Skin of body (tissue), 2 donors: ENCODE results near the gene POLR1E. TPM values are rescaled to one million over a fixed set of nuclear protein-coding genes. Genes with fewer than 3 reads are reported as not detected.
"Not testable (repeated sequence)": the region's sequence is repeated elsewhere in the genome, so short reads cannot be mapped to it uniquely, and the experiment has no call there.

Experiments used
- DNase-seq: peaks from one replicate; lab custom pipeline; 2025; lab: John Stamatoyannopoulos, UW
- total RNA-seq: library from RNA; depleted of rRNA; stranded (reverse); fragments of >200 nt; gene quantifications from one replicate; pipeline ENCODE4 v1.2.3, GENCODE V29; 2014

The POLR1E gene
- total RNA-seq, 1 donor from 2014 or later, result 28.8 TPM

DNA sequence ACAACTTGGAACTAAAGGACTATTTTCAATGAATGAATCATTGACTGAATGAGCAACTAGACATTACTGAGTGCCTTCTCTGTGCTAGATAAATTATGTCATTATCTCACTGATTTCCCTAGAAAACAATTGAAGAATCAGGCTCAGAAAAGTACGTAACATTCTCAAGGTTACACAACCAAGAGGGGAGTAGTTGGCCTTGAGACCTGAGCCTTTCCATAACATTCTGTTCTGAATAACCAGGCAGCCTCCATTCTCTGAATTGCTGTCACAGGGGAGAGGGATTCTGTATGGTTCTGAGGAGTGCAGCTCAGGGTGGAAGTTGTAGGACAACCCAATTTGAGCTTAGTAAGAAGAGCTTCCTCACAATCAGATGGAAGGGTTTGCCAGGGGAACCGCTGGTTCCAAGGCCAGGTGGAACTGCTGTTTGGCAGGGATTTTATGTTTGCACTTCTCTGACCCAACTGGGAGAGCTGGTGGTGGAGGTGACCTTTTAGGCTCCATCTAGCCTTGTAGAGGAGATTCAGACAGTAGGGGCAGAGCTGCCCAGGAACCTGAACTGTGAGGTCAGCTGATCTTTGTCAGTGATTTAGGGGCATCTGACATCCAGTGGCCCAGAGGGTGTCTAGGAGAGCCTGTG is 16.3 kb downstream of the POLR1E start:
- no peak for DNase-seq

DNA sequence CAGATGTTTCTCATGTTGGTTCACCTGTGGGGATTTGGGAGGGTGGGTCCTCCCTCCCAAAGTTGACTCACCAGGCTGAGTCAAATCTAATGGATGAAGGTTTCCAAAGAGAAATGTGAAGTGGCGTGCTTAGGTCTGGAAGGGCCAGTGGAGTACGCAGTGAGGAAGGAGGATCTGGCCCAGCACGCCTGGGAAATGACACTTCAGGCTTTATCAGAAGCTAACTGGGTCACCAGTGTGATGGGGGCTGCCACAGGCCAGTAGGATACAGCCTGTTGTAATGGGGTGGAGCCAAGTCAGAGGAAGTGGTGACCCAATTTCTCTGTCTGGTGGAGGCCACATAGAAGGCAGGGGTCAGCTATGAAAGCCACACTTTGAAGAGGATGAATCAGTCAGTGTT is 18.0 kb downstream of the POLR1E start:
- no peak for DNase-seq

DNA sequence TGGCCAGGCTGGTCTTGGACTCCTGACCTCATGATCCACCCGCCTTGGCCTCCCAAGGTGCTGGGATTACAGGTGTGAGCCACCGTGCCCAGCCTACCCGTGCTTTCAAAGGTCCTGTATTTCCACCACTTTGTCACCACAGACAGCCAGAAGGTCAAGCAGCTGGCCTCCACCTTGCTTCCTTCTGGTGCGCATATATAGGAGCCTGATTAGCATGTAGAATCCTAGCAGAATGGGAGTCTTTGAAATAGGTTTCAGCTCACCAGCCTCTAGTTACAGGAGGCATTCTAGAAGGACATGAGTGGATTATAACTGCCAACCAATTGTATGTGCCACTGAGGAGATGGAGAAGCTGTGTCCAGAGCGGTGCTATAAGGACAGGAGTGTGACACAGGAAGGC is 18.9 kb downstream of the POLR1E start:
- DNase-seq, result no peak

DNA sequence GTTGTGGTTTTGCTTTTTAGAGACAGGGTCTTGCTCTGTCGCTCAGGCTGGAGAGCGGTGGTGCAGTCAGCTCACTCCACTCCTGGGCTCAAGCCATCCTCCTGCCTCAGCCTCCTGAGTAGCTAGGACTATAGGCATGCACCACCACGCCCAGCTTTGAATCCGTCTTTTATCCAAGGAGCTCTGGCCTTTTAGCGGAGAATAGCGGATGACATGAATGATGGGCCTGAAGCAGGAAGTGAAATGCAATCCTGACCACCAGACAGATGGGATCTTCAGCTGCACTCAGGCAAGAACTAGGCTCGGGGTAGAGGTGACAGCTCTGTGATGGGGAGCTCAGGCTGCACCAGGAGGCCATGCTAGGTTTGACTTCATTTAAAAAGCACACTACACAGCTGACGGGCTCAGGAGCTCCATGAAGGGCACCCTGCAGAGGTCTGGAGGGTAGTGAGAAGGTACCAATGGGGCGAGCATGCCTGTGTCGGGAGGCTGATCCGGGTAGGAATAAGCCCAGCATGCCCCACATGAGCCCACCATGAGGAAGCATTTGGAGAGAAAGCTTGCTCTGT is 21.9 kb downstream of the POLR1E start:
- no peak for DNase-seq

DNA sequence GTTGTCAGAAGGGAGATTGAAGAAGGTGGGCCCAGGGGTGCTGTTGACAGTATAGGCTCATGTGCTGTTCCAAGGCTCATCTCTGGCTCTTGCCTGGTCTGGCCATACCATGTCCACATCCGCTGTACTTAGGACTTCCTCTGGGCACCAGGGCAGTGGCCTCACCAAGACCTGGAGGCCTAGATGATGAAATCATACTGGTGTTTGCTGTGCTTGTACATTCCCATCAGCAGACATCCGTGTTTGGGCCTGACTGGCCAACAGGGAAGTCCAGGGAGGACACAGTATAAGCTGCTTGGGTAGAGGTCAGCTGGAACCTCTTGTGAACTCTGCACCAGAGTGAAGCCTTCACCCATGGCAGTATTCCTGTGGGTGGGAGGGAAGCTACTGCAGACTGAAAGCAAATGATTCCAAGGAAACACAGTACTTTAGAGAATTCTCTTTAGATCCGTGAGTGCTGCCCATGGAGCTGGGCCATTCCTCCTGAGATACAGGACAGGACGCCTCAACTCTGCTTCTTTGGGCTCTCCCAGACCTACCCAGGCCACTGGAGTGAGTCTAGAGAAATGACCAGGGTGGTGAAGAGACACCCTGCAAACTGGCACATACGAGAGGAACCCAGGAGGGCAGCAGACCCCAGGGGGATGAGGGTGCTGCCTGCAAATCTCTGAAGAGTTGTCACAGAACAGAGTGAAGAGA is 22.5 kb downstream of the POLR1E start:
- no peak for DNase-seq

DNA sequence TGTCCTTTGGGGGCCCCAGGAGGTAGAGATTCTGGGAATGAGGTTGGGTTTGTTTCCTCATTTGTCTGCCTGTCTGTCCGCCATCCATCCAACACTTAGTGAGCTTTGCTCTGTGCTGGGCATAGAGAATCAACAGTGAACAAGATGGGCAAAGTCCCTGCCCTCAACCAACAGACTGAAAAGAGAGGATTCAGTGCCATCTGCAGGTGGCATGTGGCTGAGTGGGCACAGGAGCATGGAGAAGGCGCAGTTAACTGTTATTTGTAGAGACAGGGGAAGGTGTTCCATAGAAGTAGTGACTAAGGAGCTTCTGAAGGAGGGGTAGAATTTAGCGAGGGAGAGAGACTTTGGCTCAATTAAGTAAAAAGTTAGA is 23.1 kb downstream of the POLR1E start:
- no peak for DNase-seq

DNA sequence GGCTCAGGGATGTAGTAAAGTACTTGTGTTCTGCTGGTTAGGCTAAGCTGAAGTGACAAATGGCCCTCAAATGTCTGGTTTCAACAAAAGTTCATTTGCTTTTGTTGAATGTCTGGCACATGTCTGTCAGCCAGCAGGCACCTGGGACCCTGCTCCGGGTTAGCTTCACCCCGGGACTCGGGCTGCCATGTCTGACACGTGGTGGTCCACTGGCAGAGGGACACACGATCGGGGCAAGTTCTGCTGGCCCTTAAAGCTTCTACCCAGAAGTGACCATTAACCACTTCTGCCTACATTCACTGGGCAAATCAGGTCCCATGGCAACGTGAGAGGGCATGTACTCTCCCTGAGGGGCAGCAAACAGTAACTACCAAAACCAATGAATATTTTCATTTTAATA is 23.8 kb downstream of the POLR1E start:
- no peak for DNase-seq

DNA sequence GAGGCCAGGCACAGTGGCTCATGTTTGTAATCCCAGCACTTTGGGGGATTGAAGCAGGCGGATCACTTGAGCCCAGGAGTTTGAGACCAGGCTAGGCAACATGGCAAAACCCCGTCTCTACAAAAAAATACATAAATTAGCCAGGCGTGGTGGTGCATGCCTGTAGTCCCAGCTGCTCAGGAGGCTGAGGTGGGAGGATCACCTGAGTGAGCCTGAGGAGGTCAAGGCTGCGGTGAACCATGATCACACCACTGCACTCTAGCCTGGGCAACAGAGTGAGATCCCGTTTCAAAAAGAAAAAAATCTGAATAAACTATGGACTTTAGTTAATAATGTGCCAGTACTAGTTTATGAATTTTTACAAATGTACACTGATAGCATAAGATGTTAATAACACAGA is 24.3 kb downstream of the POLR1E start:
- not testable (repeated sequence) for DNase-seq

DNA sequence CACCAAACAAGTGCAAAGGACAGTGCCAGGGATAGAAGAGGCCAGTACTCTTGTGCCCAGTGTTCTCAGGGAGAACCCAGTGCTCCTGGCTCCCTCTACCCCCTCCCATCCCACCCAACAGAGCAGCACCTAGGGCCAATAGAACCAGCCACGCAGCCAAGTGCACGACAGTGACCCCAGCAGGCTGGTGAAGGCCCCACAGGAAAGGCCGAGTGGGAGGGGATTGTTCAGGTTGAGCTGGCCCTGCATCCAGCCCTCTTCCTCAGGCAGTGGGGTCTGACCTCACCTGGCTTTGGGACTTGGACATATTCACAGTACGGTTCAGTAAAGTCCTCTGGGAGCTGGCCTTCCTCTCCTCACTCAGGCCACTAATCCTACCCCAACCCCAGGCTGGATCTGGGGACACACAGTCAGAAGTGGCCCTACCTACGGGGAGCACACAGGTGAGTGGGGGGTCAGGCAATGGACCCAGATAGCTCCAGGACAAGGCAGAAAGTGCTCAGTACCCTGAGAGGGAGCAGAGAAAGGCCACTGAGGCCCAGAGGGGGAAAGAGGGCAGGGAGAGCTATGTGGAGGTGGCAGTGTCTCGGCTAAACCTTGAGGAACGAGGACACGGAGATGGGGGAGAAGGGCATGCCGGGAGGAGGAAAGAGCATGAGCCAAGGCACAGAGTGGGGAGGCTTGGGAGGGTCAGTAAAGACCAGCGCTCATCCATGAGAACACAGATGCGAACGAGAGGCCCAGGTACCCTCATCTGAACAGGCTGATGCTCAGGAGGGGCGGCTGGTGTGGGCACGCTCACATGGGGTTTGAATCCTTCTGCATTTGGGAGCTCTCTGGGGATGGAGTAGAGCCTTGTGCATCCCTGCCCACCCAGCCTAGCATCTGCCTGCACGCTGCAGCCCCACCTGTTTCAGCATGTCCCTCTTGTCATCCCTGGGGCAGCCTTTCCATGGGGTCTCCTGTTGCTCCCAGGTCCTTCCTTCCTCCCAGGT is 25.6 kb downstream of the POLR1E start:
- no peak for DNase-seq

DNA sequence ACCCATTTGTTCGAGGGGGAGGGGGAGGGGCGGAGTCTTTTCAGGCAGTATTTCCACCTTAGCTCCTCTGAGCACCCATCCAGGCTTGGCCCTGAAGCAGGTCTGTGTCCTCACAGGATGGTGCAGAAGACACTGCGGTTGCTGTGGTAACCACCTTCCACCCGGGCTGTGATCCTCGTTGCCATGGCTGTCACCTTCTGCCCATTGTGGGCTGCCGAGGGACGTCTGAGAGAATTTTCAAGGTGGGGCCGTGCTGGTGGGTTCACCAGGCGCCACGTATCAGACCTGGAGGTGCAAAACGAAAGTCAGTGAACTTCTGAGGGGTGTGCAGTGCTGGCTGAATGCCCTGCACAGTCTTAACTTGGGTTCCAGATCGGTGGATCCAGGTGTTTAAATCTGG is 26.7 kb downstream of the POLR1E start:
- DNase-seq, result no peak

DNA sequence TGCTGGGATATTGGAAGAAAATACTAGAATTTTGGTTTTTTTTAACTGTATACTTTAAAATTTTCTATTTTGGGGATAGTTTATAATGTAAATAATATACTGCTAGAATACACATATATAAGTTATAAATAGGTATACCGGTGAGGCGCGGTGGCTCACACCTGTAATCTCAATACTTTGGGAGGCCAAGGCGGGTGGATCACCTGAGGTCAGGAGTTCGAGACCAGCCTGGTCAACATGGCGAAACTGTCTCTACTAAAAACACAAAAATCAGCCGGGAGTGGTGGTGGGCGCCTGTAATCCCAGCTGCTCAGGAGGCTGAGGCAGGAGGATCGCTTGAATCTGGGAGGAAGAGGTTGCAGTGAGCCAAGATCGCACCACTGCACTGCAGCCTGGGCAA is 28.7 kb downstream of the POLR1E start:
- DNase-seq, result not testable (repeated sequence)

DNA sequence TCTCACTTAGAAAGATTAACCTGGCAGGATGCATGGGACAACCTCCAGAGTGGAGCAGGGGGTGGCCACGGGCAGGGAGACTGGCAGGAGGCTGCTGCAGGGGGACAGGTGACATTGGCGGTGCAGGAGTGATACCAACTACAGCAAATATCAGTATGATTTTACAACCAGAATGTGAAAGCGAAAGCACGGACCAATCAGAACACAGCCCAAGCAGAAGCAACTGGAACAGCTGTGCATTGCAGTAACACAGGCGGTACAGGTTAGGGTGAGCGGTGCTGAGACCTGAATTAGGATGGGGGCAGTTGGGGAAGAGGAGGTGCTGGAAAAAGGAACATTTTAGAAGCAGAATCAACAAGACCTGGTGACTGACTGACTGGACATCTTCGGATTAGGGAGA is 29.3 kb downstream of the POLR1E start:
- DNase-seq, result no peak

DNA sequence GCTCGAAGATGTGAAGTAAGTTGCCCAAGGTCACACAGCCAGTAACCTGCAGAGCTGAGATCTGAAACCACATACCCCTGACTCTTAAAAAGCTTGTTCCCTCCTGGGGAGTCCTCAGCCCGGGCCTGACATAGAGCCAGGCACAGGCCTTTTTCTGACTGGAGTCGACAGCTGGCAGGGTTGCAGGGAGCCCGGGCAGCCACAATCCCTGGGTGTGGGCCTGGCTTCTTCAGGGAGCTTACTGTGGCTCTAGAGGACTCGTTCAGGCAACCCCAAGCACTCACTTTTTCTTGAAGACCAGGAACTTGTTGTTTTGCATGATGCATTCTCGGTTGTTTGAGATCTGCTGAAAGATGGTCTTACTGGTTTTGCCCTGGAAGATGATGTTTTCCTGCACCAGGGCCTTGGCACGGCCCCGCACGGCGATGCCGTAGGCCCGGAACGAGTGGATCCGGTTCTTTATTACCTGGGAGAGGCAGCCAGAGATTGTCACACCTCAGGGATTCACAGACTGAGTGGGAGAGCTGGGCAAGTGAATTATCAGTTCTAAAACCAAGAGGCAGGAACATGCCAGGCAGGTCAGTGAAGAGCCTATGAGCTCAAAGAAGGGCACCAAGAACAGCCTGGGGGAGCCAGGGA is 30.0 kb downstream of the POLR1E start:
- DNase-seq, result no peak

DNA sequence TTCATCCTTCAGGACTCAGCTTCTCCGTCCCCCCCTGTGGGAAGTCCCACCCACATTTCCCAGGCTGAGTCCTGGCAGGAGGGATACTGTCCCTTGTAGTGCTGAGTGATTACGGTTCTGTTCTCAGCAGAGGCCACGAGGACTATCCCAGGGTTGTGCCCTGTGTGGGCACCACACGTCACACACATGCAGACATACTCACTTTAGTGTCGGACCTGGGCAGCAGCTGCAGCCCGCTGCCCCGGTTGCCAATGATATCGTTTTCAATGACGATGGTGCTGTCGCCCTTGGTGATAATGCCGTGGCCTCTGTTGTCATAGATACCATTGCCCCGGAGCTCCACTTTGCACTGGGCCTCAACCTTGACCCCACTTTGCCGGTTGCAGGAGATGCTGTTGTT is 32.2 kb downstream of the POLR1E start:
- DNase-seq, result no peak

DNA sequence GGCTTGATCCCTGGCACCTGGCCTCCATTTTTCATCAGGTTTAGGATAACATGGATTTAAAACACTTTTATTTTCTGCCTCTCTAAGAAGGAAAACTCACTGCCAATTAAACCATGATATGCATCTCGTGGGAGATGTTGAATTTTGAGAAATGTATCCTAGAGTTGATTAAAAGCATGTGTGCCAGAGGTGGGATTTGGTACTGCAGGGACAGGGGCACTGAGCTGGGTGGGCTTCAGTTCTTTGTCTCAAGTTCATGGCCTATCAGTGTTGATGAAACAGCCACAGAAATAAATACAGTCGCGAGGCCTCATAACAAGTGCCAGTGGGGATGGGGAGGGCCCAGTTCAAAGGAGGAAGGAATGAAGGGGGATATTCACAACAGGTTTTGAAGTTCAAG is 34.9 kb downstream of the POLR1E start:
- DNase-seq, result no peak

DNA sequence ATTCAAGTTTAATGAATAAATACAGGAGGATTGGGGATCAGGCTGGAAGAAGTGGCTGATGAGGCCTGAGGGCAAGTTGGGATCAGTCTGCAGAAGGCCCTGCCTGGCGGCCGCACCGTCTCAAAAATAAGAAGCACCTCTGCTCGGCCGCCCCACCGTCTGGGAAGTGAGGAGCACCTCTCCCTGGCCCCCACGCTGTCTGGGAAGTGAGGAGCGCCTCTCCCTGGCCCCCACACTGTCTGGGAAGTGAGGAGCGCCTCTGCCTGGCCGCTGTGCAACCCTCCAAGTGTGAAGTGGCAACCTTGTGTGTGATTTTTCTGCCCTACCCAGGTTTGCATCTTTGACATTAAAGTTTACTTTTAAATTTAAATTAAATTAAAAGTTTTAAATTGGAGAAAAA is 35.4 kb downstream of the POLR1E start:
- DNase-seq, result no peak

DNA sequence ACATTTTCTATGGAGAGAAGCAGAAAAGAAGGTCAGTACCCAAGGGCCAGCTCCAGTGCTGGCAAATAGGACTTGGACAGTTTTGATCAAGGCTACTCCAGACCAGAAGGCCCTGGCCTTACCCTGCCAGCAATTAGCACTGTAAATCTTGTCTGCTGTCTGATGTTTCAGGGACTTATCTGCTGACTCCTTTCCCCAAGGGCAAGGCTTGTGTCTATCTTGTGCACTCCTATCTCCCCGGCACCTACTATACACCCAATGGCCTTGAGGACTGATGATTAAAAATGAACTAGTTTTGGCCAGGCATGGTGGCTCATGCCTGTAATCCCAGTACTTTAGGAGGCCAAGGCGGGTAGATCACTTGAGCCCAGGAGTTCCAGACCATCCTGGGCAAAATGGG is 37.2 kb downstream of the POLR1E start:
- DNase-seq, result no peak

DNA sequence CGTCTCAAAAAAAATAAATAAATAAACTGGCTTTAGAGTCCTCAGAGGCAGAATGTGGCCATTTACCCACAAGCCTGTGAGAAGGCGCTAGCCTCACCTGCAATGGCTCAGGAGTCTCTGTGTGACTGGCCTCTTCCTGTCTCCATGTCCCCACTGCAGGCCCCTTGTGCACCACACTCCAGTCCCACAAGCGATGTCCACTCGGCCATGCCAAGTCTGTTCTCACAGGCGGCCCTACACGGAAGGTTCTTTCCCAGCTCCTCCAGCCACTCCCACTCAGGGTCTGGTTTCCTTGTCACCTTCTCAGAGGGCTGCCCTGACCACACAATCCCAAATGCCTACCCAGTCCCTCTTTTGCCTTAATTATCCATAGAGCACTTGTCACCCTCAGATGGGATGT is 38.2 kb downstream of the POLR1E start:
- no peak for DNase-seq

DNA sequence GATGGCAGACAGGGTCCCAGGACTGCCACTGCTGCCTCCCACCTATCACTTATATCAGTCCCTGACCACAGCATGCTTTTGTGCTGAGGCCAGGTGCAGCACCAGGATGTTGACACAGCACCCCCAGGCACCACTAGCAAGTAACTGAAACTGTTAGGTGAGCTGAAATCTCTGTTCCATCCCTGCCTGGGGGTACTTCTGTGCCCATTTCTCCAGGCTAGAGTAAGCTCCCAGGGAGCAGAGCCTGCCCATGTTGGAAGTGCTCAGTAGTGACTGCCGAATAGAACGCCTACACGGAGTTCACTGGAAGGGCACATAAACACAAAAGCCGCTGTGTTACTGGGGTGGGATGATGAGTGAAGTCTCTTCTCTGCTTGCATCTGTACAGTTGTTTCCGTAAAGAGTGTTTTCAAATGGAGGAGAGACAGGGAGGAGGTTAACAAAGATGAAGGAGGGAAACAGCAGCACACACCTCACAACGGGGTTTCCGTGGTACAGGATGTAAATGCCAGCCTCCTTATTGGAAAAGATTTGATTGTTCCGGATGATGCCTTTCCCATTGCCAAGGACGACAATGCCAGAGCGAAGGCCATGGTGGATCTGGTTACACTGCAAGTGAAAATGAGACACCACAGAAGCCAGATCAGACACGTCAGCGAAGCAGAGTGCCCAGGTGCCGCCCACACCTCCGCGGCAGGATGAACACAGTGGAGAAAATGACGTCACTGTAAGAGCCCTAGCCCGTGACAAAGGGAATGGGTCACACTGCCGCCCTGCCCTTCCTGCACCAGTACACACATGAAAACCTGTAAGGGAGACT is 43.1 kb downstream of the POLR1E start:
- DNase-seq, result no peak

DNA sequence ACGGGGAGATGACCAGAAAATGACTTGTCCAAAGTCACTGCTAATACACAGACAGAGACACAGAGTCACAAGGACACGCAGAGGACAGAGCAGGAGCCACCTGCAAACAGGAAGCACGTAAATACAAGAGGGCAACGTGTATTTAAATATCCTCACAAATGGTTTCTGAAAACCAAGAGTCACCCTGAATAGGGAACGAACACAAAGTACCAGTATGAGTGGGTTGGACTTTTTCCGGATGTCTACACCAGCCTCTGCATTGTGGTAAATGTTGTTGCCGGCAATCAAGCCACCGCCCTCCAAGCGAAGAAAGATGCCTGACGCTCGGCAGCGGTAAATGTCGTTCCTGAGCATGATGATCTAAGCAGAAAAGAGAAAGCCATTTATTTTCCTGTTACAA is 46.0 kb downstream of the POLR1E start:
- DNase-seq, result no peak

DNA sequence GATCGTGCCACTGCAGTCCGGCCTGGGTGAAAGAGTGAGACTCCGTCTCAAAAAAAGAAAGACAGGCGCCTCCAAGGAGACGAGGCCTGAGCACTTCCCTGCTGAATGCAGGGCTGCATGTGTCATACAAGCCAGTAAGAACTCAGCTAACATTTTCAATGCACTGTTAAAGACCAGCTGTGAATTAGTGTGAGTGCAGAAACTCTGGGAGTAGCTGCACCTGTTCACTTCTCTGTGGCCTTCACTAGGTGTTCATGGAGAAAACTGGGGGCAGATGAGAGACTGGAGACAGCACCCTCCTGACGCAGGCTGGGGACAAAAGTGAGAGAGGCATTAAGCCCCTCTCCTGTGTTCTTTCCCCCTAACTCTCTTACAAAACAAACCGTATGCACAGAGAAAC is 48.7 kb downstream of the POLR1E start:
- DNase-seq, result no peak
